Smooth muscle cell of trachea (primary cell): ENCODE measurements around the gene MT1F. TPM values are rescaled to one million over a fixed set of nuclear protein-coding genes. Genes with fewer than 3 reads are reported as not detected.

Experiments
- total RNA-seq: library from RNA; depleted of rRNA; stranded (reverse); fragments of >200 nt; gene quantifications from 2 replicates; pipeline ENCODE4 v1.2.1, GENCODE V29; 2014

MT1F gene
- total RNA-seq: 0.17 TPM in 1 of 2 replicates, not detected in the other

DNA sequence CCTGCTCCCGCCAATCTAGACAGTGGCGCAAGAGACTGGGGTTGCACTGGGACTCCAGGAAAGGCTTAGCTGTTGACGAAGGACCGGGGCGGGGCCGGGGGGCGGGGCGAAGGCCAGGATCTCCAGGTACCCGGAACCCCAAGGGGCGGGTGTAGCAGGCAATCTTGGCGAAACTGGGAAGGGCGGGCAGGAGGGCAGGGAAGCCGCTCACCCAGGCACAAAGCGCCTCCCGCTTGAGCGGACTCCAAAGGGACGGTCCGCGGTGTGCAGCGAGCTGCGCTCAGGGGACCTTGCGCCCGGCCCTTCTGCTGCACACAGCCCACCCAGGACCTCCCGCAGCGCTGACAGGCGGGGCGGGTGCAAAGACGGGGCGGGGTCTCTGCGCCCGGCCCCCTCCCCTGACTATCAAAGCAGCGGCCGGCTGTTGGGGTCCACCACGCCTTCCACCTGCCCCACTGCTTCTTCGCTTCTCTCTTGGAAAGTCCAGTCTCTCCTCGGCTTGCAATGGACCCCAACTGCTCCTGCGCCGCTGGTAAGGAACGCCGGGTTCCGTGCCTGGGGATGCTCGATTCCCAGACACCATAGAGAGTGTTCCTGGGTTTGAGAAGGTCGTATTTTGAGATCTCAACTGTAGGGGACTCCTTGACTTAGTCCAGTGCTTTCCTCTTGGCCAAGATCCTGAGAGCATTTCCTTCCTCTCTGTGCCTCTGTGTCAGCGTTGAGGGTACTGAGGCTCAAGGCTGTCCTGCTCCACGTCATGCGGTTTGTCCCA lies at the start of gene MT1F:
Gene MT1F (plus strand): TSS at position 405 of the 772 bp plus-strand sequence. CDS start 100 bp downstream, at position 505.

DNA sequence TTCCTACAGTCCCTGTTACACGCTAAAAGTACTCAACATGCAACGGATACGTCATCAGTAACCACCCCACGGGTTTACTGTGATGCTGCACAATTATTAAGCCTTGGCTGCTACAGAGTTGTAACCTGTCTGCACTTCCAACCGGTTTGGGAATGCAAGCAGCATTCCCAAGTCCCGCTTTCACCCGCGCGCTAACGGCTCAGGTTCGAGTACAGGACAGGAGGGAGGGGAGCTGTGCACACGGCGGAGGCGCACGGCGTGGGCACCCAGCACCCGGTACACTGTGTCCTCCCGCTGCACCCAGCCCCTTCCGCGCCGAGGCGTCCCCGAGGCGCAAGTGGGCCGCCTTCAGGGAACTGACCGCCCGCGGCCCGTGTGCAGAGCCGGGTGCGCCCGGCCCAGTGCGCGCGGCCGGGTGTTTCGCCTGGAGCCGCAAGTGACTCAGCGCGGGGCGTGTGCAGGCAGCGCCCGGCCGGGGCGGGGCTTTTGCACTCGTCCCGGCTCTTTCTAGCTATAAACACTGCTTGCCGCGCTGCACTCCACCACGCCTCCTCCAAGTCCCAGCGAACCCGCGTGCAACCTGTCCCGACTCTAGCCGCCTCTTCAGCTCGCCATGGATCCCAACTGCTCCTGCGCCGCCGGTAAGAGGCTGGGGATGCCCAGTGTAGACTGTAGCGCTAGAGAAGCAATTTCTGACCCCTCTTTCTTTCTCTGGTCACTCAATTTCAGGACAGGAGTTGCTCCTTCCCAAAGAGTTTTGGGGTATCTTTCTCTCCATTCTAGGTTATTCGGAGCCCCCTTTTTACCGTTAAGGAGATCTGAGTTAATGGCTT lies 49.5 kb upstream of the MT1F start, which contains the start of gene MT2A:
Gene MT2A (plus strand): TSS at position 542 of the 833 bp plus-strand sequence. CDS start 72 bp downstream, at position 614.

DNA sequence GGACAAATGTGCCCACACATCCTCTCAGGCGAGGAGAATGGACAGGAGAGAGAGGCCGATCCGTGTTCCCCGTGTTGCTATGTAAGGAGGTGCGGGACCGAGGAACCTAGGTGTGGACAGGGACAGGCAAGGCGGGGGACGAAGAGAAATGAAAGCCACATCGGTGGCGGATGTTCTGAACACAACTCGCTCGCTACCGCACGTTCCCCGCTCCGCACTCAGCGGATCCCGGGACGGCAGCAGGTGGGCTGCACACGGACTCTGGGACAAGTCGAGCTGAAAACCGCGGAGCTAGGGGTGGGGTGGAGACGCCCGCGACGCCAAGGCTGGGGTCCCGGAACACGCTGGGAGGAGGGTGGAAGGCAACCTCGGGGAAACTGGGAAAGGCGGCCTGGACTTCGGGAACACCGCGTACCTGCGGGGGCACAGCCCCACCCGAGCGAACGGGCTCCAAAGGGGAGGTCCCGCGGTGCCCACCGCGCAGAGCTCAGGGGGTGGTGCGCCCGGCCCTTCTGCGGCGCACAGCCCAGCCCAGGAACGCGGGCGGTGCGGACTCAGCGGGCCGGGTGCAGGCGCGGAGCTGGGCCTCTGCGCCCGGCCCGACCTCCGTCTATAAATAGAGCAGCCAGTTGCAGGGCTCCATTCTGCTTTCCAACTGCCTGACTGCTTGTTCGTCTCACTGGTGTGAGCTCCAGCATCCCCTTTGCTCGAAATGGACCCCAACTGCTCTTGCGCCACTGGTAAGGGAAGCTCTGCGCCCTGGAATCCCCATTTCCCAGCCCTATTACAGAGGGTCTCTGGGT lies 32.4 kb upstream of the MT1F start, which contains the start of gene MT1E:
Gene MT1E (plus strand): TSS at position 642 of the 803 bp plus-strand sequence. CDS start 71 bp downstream, at position 713.

GRCh38 chr16:56632156-56632847 lies 25.5 kb upstream of the MT1F start, which contains the start of gene MT1M:
Gene MT1M, plus strand, starts transcription at chr16:56632659. Its CDS starts 73 bp downstream, at chr16:56632732.

DNA sequence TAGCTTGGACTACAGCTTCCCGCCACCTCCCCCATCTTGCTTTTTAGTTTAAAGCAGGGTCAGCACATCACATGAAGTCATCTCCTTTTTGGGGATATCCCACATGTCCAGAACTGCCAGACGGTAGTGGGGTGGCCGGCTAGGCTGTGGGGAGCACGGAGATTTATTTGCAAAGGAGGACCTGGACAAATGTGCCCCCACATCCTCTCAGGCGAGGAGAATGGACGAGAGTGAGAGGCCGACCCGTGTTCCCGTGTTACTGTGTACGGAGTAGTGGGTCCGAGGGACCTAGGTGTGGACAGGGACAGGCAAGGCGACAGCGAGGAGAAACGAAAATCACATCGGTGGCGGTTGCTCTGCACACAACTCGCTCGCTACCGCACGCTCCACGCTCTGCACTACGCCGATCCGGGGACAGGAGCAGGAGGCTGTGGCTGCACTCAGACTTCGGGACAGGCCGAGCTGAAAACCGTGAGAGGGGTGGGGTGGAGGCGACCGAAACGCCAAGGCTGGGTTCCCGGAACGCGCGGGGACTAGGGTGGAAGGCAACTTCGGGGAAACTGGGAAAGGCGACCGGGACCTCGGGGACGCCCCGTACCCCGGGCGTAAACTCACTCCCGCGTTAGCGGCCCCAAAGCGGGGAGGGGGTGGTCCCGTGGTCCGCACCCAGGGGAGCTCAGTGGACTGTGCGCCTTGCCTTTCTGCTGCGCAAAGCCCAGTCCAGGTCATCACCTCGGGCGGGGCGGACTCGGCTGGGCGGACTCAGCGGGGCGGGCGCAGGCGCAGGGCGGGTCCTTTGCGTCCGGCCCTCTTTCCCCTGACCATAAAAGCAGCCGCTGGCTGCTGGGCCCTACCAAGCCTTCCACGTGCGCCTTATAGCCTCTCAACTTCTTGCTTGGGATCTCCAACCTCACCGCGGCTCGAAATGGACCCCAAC lies 19.7 kb upstream of the MT1F start, which contains the start of gene MT1A:
Gene MT1A (plus strand): TSS at position 853 of the 937 bp plus-strand sequence. CDS start 73 bp downstream, at position 926.

GRCh38 chr16:56651586-56651985 lies 6.2 kb upstream of the MT1F start, which contains the start of gene MT1B:
Gene MT1B, plus strand, starts transcription at chr16:56651886. Its CDS starts 68 bp downstream, at chr16:56651954.

GRCh38 chr16:56667581-56668571 lies 10.1 kb downstream of the MT1F start, which contains the start of gene MT1G:
Gene MT1G, minus strand, starts transcription at chr16:56668065. Its CDS starts 72 bp downstream, at chr16:56667993.

GRCh38 chr16:56669005-56669839 lies 11.5 kb downstream of the MT1F start, which contains the start of gene MT1H:
Gene MT1H, plus strand, starts transcription at chr16:56669814. Its CDS starts 71 bp downstream, at chr16:56669885.

DNA sequence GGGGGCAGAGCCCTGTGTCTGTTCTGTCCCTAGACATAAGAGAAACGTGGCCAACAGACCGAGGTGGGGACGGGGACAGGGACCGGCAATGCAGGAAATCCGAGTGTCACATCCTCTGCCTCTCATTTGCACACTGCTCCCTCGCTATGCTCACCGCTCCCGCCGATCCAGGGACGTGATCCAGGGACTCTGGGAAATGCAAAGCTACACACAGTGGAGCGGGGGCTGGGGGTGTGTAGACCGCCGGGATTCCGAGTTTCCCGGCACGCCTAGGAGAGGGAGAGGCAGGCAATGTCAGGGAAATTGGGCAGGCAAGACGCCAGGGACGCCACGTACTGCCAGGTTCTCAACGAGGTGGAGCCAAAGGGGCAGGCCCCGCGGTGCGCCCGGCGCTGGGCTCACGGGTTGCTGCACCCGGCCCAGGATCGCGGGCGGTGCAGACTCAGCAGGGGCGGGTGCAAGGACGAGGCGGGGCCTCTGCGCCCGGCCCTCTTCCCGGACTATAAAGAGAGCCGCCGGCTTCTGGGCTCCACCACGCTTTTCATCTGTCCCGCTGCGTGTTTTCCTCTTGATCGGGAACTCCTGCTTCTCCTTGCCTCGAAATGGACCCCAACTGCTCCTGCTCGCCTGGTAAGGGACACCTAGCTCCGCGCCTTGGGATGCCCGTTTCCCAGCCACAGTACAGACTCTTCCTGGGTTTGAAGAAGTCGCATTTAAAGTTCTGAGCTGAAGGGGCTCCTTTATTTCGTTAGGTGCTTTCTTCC lies 24.4 kb downstream of the MT1F start, which contains the start of gene MT1X:
Gene MT1X (plus strand): TSS at position 532 of the 764 bp plus-strand sequence. CDS start 71 bp downstream, at position 603.

Other genes with a start within 250 kb of the MT1F start
- gene AMFR, start 232.4 kb upstream of the MT1F start, total RNA-seq: 191 and 338 TPM in 2 replicates
- gene NUDT21, start 206.6 kb upstream of the MT1F start, total RNA-seq: 56.9 and 116 TPM in 2 replicates
- gene OGFOD1, start 206.4 kb upstream of the MT1F start, total RNA-seq: 72.8 and 74.0 TPM in 2 replicates
- gene BBS2, start 137.9 kb upstream of the MT1F start, total RNA-seq: 72.9 and 108 TPM in 2 replicates
- gene MT4, start 92.9 kb upstream of the MT1F start, total RNA-seq: not detected in 2 replicates
- 0.66 TPM in 1 of 2 replicates, not detected in the other for gene MT3, start 68.4 kb upstream of the MT1F start, total RNA-seq
- 96.4 and 103 TPM in 2 replicates for gene MT2A, start 49.4 kb upstream of the MT1F start, total RNA-seq
- gene MT1E, start 32.2 kb upstream of the MT1F start, total RNA-seq: 167 and 190 TPM in 2 replicates
- gene MT1M, start 25.3 kb upstream of the MT1F start, total RNA-seq: 2.6 and 5.1 TPM in 2 replicates
- gene MT1A, start 19.3 kb upstream of the MT1F start, total RNA-seq: 1.5 and 1.7 TPM in 2 replicates
- not detected in 2 replicates for gene MT1B, start 6.1 kb upstream of the MT1F start, total RNA-seq
- gene MT1G, start 10.1 kb downstream of the MT1F start, total RNA-seq: 0.58 TPM in 1 of 2 replicates, not detected in the other
- gene MT1H, start 11.9 kb downstream of the MT1F start, total RNA-seq: not detected in 2 replicates
- 19.5 and 41.6 TPM in 2 replicates for gene MT1X, start 24.5 kb downstream of the MT1F start, total RNA-seq
- 45.2 and 63.4 TPM in 2 replicates for gene NUP93, start 72.2 kb downstream of the MT1F start, total RNA-seq
- not detected in 2 replicates for gene SLC12A3, start 207.2 kb downstream of the MT1F start, total RNA-seq